Measurements from ENCODE around the gene SLC1A4.
"Not testable (repeated sequence)": the region's sequence is repeated elsewhere in the genome, so short reads cannot be mapped to it uniquely, and the experiment has no call there.

Gene SLC1A4

DNA sequence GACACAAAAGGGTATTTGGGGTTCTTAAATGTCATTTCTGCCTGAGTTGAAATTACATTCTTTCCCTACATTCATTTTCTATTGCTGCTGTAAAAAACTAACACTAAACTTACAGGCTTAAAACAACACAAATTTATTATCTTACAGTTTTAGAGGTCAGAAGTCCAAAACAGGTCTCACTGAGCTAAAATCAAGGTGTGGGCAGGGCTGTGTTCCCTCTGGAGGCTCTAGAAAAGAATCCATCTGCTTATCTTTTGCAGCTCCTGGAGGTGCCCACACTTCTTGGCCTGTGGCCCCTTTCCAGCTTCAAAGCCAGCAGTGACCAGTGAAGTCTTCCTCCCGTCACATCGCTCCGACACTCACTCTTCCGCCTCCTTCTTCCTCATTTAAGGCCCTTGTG lies 23.2 kb upstream of the SLC1A4 start:
- DNase-seq: no peak

DNA sequence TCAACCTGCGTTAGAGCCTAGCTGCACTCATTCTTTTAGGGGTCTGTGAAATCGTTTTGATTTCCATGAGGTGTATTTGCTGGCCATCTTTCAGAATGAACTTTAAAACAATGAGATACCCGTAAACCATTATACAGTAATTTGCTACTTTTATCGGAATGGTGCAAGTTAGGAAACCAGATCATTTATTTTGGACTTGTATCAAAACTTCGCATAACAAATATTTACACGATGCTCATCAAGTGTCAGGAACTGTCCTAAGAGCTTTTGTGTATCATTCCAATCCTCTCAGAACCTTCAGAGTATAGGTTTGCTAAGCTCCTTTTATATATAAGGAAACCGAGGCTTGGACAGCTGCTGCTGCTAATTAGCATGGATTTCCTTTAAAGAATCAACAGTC lies 22.4 kb upstream of the SLC1A4 start:
- no peak for DNase-seq

DNA sequence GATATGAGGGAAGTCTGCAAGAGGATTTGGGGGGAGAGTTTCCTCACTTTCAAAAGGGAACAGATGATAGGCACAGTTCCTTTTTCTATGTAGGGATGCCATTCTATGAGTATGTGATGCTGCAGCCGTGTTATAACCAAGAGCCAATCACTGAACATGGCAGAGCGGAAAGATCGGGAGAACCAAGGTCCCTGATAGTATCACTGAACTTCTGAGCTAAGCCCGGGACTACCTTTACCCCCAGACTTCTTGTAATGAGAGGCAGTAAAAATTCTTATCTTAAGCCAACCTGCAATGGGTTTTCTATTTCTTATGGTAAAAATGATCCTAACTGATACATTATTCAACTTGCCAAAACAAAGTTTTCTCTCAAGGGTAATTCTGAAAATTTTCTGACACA lies 21.6 kb upstream of the SLC1A4 start:
- no peak for DNase-seq

DNA sequence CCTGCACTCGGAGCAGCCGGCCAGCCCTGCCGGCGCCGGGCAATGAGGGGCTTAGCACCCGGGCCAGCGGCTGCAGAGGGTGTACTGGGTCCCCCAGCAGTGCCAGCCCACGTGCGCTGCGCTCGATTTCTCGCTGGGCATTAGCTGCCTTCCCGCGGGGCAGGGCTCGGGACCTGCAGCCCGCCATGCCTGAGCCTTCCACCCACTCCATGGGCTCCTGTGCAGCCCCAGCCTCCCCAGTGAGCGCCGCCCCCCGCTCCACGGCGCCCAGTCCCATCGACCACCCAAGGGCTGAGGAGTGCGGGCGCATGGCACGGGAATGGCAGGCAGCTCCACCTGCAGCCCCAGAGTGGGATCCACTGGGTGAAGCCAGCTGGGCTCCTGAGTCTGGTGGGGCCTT lies 20.1 kb upstream of the SLC1A4 start:
- DNase-seq: not testable (repeated sequence)

DNA sequence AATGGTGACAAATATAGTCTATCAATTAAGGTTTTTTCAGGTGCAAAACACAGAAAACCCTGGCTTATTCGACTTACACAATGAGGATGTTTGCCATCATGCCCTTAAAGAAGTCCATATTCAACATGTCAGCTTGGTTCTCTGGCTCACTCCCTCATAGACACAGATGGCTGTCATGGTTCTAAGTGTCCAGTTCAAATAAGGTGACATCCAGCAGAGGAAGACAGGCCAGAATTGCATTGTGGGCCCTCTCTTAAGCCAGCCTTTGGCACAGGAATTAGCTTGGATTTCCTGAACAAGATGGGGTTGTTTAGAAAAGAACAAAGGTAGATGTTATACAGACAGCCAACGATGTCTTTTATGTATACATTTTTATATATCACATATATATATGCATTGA lies 18.7 kb upstream of the SLC1A4 start:
- no peak for DNase-seq

DNA sequence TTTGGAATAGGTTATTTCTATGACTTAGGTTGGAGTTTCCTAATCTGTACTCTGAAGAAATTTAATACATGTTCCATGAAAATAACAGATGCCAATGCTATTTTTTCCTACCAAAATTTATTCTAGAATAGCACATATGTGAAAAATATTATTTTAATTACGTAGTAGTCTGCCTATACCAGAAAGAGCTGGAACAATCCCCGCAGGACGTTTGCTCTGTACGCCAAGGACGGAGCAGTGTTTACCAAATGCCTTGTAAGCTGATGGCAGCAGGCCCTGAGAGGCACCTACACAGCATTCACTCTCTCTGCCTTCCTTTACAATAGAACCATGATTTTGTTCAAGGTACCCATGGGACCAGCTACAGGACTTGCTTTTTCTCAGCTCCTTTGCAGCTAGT lies 16.8 kb upstream of the SLC1A4 start:
- no peak for DNase-seq

DNA sequence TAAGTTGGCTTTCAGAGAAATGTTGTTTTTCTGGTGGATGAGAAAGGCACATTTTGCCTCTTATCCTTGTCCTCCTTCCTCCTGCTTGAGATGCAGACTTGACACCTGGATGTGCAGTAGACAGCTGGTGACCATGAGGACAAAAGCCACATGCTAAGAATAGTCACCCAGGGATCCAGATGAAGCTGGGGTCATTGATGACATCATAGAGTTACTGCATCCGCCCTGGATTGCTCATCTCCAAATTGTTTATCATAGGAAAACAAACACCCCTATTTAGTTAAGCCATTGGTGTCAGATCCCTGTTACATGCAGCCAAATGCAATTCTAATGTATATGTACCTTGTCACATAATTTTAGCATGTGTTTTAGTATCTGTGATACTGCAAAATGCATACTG lies 16.3 kb upstream of the SLC1A4 start:
- DNase-seq: no peak

DNA sequence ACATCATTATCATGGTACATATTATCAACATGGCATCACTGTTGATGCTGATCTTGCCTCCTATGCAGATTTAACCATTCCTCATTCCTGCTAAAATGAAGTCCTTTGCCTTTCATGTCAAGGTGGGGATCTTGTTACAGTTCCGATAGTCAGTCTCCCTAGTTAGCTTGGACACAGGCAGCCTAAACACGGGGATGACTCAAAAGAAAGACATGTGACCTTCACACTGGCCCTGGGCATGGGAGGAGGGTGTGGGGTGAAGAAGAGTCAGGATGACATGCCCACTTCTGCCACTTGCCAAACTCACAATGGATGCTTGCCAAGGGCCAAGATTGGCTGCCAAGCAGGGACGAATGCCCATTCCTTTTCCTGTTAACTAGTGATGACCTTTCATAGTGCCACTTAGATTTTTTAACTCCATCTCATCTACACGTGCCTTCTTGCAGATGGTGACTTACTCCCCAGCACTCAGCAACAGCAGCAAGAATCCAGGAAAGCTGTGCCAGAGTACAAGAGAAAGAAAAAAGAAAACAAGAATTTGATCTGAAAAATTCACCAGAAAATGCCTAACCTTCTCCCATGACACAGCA lies 13.9 kb upstream of the SLC1A4 start:
- DNase-seq: no peak

DNA sequence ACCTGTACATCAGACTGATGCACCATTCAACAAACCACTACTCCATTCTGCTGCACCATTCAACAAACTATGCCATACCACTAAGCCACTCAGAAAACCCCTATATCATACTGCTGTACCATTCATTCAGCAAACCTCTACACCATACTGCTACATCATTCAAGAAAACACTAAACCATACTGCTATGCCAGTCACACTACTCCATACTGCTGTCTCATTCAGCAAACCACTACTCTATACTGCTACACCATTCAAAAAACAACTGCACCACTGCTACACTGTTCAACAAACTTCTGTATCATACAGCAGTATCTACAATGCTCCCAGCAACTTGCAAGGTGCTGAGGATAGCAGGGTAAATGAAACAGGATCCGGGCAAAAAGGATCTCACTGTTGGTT lies 12.9 kb upstream of the SLC1A4 start:
- DNase-seq: no peak

DNA sequence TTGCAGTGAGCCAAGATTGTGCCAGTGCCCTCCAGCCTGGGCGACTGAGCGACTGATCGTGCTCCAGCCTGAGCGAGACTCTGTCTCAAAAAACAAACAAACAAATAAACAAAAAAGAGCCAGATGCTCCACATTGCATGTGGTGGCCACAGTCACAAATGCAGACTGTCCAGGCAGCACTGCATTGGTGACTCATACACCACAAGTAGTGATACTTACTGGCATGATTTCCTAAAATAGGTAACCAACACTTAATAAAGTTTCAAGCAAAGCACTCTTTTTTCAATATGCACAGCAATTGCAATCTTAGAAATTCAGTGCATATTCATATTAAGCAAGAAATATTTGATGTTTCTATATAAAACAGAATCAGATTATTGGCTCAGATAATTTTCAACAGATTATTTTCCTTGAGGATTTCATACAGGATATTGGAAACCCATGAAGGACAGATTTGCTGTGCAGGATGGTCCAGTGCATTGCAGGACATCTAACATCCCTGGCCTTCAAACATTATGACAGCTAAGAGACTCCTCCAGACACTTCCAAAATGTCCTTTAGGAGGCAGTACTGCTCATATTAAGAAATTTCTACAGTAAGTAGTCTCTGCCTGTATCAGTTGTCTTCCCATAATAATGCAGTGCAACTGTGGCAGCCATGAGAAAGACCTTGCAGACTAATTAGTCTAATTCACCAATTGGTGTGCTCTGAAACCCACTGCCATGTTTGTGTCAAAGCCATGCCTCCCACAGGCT lies 10.5 kb upstream of the SLC1A4 start:
- peak; percentile 66 to 72 for DNase-seq

DNA sequence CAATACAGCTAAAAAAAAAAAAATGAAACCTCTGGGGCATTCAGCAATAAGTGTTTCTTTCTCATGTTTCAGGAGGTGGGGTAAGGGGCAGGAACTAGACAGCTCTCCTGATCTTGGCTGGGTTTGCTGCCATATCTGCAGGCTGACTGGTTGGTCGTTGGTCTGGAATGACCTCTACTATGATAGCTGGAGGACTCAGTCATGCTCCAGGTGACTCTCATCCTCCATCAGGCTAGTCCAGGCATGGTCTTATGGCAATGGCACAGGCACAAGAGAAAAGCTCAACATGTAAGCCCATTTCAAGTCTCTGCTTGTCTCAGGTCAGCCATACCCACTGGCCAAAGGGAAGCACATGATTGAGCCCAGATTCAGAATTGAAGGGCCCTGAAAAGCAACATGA lies 9.5 kb upstream of the SLC1A4 start:
- DNase-seq: no peak

DNA sequence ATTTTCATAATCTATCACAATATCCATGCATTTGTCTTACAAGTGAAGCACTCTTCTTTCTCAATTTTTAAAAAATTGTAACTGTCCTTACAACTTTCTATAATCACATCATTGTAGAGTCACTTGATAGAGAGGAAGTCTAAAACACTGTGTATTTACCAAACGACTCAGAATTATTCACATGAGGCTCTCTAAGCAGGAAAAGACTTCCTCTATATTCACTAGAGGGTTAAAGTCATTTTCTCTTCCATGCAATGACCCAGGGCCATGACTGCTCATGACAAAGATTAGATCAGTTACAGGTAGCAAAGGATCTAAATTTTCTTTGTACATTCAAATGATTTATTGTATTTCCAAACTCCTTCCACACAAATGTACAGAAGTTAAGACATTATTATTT lies 9.0 kb upstream of the SLC1A4 start:
- no peak for DNase-seq

DNA sequence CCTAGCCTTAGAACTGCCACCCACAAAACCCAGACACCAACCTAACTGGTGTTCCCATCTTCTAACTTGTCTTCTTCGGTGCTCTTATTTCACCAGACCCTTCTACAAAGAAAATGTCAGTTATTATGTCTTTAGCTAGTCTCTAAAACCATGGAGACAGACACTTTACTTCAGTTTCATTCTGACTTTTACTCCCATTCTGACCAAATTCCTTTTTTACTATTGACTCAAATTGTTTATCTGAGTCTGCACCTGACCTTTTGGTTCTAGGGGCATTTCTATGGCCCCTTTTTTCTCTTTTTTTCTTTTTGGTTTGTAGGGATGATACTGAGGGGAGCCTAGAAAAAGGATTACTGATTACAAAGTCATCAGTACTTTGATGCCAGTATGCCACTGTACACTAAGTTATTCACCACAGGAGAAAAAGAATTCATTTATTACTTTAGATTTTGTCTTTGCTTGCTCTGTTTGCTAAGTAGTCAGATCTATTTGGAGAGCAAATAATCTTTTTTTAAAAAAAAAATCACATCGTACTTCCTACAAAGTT lies 6.8 kb upstream of the SLC1A4 start:
- no peak for DNase-seq

DNA sequence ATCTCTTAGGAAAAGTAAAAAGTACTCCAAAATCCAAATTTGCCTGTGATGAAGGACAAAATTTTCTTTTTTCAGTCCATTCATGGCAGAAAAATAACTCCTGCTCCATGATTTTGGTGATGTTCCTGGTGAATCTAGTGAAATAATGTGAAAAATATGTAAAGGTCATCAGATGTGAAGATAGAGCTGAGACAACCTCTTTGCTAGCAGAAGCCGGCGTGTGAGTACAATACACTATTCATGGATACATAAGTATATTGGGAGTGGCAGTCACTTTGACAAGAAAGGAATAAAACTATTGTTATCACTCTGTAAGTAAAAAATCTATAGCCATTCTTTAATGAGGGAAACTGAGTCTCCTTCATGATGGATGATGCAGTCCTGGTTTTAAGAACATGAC lies 6.3 kb upstream of the SLC1A4 start:
- DNase-seq: no peak

DNA sequence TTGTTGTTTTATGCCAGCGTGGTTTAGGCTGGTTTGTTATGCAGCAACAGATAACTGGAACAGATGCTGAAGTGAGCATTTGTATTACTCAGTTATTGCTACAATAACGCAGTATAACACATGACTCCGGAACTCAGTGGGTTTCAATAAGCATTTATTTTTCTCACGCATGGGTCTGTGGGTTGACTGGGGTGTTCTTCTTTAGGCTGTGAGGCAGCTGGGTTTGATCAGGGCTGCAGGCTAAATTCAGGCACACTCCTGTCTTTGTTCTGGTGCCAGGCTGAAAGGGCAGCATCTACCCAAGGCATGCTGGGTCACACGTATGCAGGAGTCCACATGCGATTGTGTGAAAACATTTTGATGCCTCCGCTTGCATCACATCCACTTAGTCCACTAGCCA lies 3.8 kb upstream of the SLC1A4 start:
- DNase-seq: no peak

DNA sequence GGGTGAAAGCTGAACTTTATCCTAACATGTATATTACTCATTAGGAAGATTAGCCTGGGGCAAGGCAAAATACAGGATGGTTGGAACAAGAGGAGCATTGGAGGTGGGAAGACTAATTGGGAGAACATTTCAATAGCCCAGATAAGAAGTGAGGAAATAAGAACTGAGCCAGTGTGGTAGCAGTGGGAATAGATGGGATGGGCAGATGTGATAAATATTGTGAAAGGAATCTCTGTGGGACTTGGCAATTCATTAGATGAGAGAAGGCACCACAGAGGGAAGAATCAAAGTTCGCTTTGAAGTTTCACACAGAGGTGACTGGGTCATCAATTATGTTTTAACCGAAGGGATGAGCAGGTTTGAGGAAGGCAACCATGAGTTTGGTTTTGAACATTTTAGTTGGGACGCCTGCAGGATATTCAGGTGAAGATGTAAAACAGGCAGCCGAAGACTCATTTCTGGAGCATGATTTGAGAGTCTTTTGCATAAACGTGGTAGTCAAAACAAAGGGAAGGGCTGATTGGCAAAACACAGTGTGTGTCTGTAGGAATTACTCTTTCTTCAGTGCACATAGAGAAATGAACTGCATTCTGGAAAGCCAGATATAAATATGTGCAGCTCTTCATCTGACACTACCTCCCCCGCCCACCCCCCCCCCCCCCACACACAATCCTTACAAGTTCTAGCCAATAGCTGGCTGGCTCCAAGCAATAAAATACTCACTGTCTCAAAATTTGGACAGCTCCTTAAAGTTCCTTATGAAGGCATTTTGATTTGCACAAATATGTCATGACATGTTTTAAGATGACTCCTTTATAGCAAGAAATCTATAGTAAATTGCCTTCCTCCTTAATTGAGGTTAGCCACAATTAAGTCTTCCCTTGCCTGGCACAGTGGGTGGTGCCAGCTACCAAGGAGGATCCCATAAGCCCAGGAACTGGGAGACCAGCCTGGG lies 1.9 kb upstream of the SLC1A4 start:
- peak; percentile 11 to 19 for DNase-seq

DNA sequence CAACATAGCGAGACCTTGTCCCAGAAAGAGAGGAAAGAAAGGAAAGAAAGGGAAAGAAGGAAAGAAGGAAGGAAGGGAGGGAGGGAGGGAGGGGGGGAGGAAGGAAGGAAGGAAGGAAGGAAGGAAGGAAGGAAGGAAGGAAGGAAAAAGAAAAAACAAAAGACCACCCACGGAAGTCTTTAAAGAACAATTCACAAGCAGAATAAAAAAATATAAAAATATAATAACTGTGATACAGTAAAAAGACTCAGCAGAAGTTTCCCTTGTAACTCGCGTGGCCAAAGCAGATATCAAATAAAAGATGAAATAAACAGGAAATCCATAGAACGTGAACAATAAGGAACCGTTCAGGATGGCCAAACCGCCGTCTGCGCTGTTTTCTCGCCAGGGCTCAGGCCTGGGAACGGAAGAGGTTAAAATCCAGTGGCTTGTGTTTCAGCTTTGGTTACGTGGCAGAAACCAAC lies 1.2 kb upstream of the SLC1A4 start:
- peak; percentile 74 to 80 for DNase-seq

DNA sequence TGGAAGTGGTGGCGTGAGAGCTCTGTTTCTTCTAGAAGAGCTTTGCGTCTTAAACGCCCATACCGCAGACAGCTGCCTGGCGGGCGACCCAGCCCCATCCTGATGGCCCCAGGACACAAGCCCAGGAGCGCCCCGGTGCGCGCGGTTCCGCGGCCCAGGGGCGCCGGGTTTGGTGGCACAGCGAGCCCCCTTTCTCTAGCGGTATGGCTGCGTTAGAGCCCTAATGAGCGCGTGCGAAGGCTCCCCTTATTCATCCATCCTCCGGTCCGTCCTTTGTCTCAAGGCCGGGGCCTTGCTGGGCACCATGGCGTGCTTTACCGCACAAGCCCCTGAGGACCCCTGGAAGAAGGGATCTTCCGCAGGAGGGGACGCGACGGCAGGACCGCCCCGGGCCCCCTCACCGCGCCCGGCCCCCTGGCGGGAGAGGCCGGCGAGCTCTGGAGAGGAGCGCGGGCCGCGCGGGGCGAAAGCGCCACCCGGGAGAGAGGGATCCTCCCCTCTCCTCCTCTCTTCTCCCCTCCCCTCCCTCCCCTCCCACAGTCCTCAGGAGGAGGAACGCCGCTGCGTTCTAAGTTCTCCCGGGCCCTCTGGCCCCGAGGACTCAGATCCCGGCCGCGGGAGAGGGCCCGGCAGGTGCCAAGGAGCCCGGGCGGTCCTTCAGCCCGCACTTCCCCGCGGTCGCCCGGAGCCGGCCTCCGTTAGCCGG lies 626 bp upstream of the SLC1A4 start:
- DNase-seq: peak in 1 of 2 experiments; percentile 70

DNA sequence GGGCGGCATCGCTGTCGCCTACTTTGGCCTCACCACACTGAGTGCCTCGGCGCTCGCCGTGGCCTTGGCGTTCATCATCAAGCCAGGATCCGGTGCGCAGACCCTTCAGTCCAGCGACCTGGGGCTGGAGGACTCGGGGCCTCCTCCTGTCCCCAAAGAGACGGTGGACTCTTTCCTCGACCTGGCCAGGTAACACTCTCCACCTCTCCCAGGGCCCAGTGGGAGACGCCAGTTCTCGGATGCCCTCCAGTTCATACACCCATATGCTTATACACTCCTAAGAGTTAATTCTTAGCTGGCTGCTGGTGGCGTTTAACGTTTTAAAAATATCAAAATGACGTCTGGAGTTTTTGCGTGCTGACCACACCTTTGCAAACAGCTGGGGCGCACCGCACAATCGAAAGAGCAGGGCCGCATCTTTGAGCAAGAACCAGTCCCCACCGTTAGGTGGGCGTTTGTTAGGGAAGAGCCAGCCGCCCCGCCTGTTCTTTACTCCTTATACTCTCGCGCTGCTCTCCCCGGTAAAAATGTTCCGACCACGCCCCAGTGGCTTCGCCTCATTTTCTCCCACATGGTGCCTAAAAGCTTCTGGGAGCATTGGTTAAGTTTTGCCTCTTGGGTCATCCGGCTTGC lies 899 bp downstream of the SLC1A4 start:
- no peak for DNase-seq

DNA sequence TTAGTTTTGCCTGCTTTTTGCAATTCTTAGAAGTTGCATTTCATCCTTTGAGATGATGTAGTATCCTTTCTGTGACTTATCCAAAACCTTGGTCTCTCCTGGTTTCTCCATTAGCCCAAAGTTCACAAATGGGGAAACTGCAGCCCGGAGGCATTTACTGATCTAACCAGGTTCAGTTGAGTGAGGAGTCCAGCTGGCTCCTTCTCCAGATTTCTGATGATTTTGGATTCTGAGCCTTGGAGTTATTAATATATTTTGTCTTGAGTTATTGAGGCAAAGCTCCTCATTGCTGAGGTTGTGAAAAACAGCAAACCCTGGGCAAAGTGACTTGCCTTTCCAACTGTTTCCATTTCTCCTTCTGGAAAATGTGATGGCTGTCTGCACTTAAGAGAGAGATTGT lies 1.7 kb downstream of the SLC1A4 start:
- DNase-seq: no peak

DNA sequence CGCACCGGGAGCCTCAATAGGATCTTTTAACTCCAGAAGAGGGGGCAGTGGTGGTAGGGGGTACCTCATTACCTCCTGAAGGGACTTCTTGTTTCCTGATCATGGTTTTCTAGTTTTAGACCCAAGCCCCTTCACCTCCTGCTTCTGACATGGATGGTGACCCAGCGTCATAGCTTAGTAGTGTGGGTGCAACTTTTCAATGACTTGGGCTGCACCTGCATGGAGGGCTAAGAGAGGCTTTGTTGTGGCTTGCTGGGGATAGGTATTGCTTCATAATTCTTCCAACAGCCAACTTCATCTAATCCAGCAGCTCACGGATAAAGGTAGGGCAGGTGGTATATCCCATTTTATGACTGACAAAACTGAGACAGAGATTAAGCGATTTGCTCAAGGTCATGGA lies 3.0 kb downstream of the SLC1A4 start:
- no peak for DNase-seq

DNA sequence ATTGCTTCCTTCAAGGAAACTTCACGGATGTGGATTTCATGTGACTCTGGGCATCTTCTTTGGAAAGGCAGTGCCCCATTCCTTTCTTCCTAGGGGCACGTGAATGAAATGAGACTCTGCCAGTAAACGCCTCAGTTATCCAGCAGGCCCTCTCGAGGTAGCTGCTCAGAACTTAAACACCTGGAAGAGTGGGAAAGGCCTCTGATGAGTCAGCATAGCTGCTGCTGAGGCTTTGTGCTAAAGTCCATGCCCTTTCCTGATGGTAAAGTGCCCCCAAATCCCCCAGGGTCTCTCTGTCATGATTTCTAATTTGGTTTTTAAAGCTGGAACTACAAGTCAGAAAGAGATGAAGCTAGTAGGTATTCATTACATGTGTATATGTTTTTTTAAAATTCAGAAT lies 3.8 kb downstream of the SLC1A4 start:
- DNase-seq: no peak

All from AML-193 (cell line).